Peyer's patch (tissue), 4 donors: ENCODE results near the gene BTN1A1. TPM values are rescaled to one million over a fixed set of nuclear protein-coding genes. Genes with fewer than 3 reads are reported as not detected.

ENCODE experiments used
- DNase-seq, 3 donors: peaks; one replicate each; pipeline ENCODE4 v3.0.0-alpha.2; 2017 to 2019
- H3K27ac ChIP-seq, 4 donors: fragments of 200-600 bp; sonication (generic); one replicate each; pipeline ENCODE4 v1.5.1; 2016 to 2019
- H3K27me3 ChIP-seq, 2 donors: fragments of 200-600 bp; sonication (generic); one replicate each; pipeline ENCODE4 v1.5.1; 2019
- H3K36me3 ChIP-seq, 3 donors: fragments of 200-600 bp; sonication (generic); one replicate each; pipeline ENCODE4 v1.5.1; 2016 to 2019
- H3K4me1 ChIP-seq, 4 donors: fragments of 200-600 bp; sonication (generic); one replicate each; pipeline ENCODE4 v1.5.1; 2016 to 2019
- H3K4me3 ChIP-seq, 4 donors: fragments of 200-600 bp; sonication (generic); 1 replicate in 3 of 4; 2 replicates in 1 of 4; pipeline ENCODE4 v1.5.1; 2016 to 2019; ENCODE audit warnings: mild to moderate bottlenecking in 1 of 4
- H3K9me3 ChIP-seq, 4 donors: fragments of 200-600 bp; sonication (generic); one replicate each; pipeline ENCODE4 v1.5.1; 2016 to 2019; ENCODE audit warnings: mild to moderate bottlenecking in 1 of 4
- POLR2A ChIP-seq, 2 donors: fragments of 450-650 bp; IDR thresholded peaks; one replicate each; pipeline ENCODE4 v1.5.1; 2017; ENCODE audit warnings: antibody characterized with exemption in 2 of 2, mild to moderate bottlenecking in 2 of 2, moderate library complexity in 2 of 2
- total RNA-seq, 4 donors: library from RNA; depleted of rRNA; stranded (reverse); fragments of >200 nt; gene quantifications; one replicate each; pipeline ENCODE4 v1.1.0, GENCODE V29; 2016
- TF ChIP-seq, protein P1 (sequence below), 6 experiments: fragments of 450-650 bp in 4 of 6; fragments of 200-600 bp in 2 of 6; sonication (generic) in 1 of 6; IDR thresholded peaks; one replicate each; pipeline ENCODE4 v1.5.1; 2017 to 2019; ENCODE audit warnings: antibody characterized with exemption in 6 of 6, mild to moderate bottlenecking in 3 of 6, moderate library complexity in 1 of 6

BTN1A1 gene
- total RNA-seq, 4 donors from 2014 or later: not detected

DNA sequence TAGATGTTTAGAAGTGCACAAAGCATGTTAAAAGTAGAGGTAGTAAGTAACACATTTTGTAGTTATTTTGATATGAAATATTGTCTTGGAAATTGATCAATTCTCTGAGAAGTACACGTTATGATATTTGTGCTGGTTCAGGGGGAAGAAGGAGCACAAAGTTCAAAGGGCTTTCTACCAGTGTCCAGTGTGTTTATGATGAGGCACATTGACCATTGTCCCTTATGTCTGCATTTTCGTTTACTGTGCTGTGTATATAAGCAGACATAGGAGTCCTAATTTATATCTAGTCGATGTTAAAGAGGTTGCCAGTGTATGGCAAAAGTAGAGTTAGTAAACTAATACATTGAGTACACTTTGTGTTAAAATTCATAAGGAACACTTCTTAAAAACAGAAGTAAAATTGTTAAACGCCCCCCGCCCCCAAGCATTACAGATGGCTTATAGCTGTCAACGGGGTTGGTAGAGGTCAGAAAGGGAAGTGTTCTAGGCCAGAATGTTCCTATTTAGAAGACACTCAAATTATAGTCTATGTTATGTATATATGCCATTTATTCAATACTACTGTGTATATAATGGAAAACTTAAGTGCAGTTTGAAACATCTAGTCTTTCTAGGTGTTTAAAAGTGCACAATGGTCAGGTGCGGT lies 24.7 kb downstream of the BTN1A1 start:
- TF ChIP-seq, protein P1, sequence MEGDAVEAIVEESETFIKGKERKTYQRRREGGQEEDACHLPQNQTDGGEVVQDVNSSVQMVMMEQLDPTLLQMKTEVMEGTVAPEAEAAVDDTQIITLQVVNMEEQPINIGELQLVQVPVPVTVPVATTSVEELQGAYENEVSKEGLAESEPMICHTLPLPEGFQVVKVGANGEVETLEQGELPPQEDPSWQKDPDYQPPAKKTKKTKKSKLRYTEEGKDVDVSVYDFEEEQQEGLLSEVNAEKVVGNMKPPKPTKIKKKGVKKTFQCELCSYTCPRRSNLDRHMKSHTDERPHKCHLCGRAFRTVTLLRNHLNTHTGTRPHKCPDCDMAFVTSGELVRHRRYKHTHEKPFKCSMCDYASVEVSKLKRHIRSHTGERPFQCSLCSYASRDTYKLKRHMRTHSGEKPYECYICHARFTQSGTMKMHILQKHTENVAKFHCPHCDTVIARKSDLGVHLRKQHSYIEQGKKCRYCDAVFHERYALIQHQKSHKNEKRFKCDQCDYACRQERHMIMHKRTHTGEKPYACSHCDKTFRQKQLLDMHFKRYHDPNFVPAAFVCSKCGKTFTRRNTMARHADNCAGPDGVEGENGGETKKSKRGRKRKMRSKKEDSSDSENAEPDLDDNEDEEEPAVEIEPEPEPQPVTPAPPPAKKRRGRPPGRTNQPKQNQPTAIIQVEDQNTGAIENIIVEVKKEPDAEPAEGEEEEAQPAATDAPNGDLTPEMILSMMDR (IDR thresholded peaks at IDR 0.05): no peak
- no peak for TF ChIP-seq POLR2A (IDR thresholded peaks at IDR 0.05)
- H3K4me1 ChIP-seq: peaks cover 0 to 15% (median 0%) of the 10 kb centered on the region in 4 donors
- H3K27me3 ChIP-seq: no peaks in the 10 kb centered on the region
- no peak overlapping the region for H3K27ac ChIP-seq
- no peaks in the 10 kb centered on the region for H3K9me3 ChIP-seq
- no peaks in the 10 kb centered on the region for H3K36me3 ChIP-seq
- DNase-seq: no peak
- no peak overlapping the region for H3K4me3 ChIP-seq

GRCh38 chr6:26525838-26526237 lies 25.7 kb downstream of the BTN1A1 start:
- no peaks in the 10 kb centered on the region for H3K27me3 ChIP-seq
- no peaks in the 10 kb centered on the region for H3K36me3 ChIP-seq
- H3K9me3 ChIP-seq: no peaks in the 10 kb centered on the region
- TF ChIP-seq POLR2A (IDR thresholded peaks at IDR 0.05): no peak
- TF ChIP-seq, protein P1 (IDR thresholded peaks at IDR 0.05): no peak
- peaks cover 0 to 11% (median 0%) of the 10 kb centered on the region in 4 donors for H3K4me1 ChIP-seq
- H3K4me3 ChIP-seq: no peak overlapping the region
- no peak for DNase-seq
- H3K27ac ChIP-seq: no peak overlapping the region

DNA sequence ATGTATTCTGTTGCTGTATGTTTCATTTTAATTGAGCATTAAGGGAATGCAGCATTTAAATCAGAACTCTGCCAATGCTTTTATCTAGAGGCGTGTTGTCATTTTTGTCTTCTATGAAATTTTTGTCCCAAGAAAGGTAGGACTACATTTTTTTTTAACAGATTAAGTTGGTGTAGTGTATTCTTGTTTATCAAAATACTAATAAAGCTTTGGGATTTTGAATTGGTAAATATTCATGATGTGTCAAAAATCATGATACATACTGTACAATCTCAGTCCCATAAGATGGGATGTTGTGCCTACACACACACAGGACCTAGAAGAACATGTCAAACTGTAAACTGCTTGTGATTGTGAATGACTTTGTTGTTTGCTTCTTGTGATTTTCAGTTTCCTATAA lies 26.8 kb downstream of the BTN1A1 start:
- no peaks in the 10 kb centered on the region for H3K9me3 ChIP-seq
- DNase-seq: no peak
- no peaks in the 10 kb centered on the region for H3K36me3 ChIP-seq
- H3K4me3 ChIP-seq: no peak overlapping the region
- TF ChIP-seq POLR2A (IDR thresholded peaks at IDR 0.05): no peak
- TF ChIP-seq, protein P1 (IDR thresholded peaks at IDR 0.05): no peak
- peaks cover 0 to 11% (median 0%) of the 10 kb centered on the region in 4 donors for H3K4me1 ChIP-seq
- no peaks in the 10 kb centered on the region for H3K27me3 ChIP-seq
- no peak overlapping the region for H3K27ac ChIP-seq

GRCh38 chr6:26530203-26530602 lies 30.1 kb downstream of the BTN1A1 start:
- DNase-seq: no peak
- Histone ChIP-seq H3K36me3 (no peaks in the 10 kb centered on the region), H3K4me1 (no peaks in the 10 kb centered on the region), H3K27ac (no peak overlapping the region), H3K27me3 (no peaks in the 10 kb centered on the region), H3K9me3 (no peaks in the 10 kb centered on the region), H3K4me3 (no peak overlapping the region)
- TF ChIP-seq, protein P1 (IDR thresholded peaks at IDR 0.05): no peak
- TF ChIP-seq POLR2A (IDR thresholded peaks at IDR 0.05): no peak

DNA sequence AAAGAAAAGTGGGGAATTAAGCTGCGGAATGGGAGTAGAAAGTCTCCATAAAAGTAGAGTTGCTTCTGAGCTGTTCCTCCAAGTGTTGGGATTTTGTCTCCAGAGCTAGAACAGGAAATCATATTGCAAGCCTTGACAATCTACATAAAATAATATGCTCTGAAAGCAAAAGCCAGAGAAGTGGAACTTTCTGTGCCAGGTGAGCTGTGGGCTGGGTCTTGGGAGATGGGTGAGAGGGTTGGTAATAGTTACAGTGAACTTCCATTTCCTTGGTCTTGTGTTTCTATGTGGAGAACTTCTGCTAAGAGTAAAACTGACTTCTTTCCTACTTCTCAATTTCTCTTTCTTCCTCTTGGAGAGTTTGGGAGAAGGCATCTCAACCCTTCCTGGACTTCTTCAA lies 31.8 kb downstream of the BTN1A1 start:
- Histone ChIP-seq H3K4me3 (no peak overlapping the region), H3K4me1 (peaks cover 0 to 7% (median 3%) of the 10 kb centered on the region in 4 donors), H3K36me3 (no peaks in the 10 kb centered on the region), H3K9me3 (no peaks in the 10 kb centered on the region), H3K27ac (peak overlapping the region in 3 of 4 donors; percentile 68 to 82 (median 71)), H3K27me3 (no peaks in the 10 kb centered on the region)
- TF ChIP-seq, protein P1 (IDR thresholded peaks at IDR 0.05): no peak
- no peak for TF ChIP-seq POLR2A (IDR thresholded peaks at IDR 0.05)
- DNase-seq: no peak
